ENCODE measurements around the gene DMXL1. TPM values are rescaled to one million over a fixed set of nuclear protein-coding genes. Genes with fewer than 3 reads are reported as not detected.
"Not testable (repeated sequence)": the region's sequence is repeated elsewhere in the genome, so short reads cannot be mapped to it uniquely, and the experiment has no call there.

DMXL1 gene
- total RNA-seq, 3 donors from 2014 or later: 53.1 to 91.2 (median 60.3) TPM

DNA sequence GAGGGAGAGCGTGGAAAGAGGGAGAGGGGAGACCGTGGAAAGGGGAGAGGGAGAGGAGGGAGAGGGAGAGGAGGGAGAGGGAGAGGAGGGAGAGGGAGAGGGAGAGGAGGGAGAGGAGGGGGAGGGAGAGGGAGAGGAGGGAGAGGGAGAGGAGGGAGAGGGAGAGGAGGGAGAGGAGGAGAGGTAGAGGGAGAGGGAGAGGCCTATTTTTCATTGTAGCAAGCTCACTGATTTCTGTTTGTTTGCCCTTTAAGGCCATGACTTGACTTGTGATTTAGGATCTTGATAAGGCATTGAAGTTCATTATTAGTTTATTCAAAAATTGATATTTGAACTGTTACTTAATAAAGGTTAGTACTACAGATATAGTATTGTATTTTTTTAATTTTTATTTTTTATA lies 52.4 kb downstream of the DMXL1 start:
- H3K27ac ChIP-seq: no peak overlapping the region
- TF ChIP-seq POLR2AphosphoS5 (IDR thresholded peaks at IDR 0.05) (no peak), CTCF (IDR thresholded peaks at IDR 0.05) (no peak), POLR2A (IDR thresholded peaks at IDR 0.05) (no peak)
- no peaks in the 10 kb centered on the region for H3K9me3 ChIP-seq
- H3K4me3 ChIP-seq: no peak overlapping the region
- no peaks in the 10 kb centered on the region for H3K4me1 ChIP-seq
- intact Hi-C loops (cut with DNase I; ENCODE audit: low total_unique reads): no loop called here
- H3K36me3 ChIP-seq: no peaks in the 10 kb centered on the region
- no peak for DNase-seq (ENCODE audit: low spot score in 2 of 2)
- H3K27me3 ChIP-seq: no peaks in the 10 kb centered on the region

DNA sequence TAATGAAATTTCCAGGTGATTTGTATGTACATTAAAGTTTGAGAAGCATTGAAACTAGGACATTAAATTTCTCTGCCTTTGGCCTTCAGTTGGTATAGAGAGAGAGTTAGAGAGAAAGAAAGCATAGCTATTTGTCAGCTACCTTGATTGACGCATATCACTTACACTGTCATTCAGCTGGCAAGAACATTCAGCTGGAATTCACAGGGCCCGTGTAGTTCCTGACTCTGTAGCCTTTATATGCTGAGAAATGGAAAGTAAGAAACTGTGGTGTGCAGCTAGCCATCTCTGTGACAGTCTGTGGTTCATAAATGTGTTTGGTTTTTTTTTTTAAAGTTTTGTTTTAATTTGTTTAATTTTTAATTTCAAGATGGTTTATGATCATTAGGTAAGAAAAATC lies 58.9 kb downstream of the DMXL1 start:
- no peaks in the 10 kb centered on the region for H3K9me3 ChIP-seq
- H3K4me3 ChIP-seq: no peak overlapping the region
- no peaks in the 10 kb centered on the region for H3K36me3 ChIP-seq
- H3K27me3 ChIP-seq: no peaks in the 10 kb centered on the region
- TF ChIP-seq CTCF (IDR thresholded peaks at IDR 0.05): no peak
- no peak for TF ChIP-seq POLR2AphosphoS5 (IDR thresholded peaks at IDR 0.05)
- TF ChIP-seq POLR2A (IDR thresholded peaks at IDR 0.05): no peak
- no peak overlapping the region for H3K27ac ChIP-seq
- DNase-seq (ENCODE audit: low spot score in 2 of 2): no peak
- intact Hi-C loops (cut with DNase I; ENCODE audit: low total_unique reads): no loop called here
- H3K4me1 ChIP-seq: no peaks in the 10 kb centered on the region

- no peak overlapping the region for H3K27ac ChIP-seq
- TF ChIP-seq CTCF (IDR thresholded peaks at IDR 0.05): no peak
- no peak for TF ChIP-seq POLR2AphosphoS5 (IDR thresholded peaks at IDR 0.05)
- TF ChIP-seq POLR2A (IDR thresholded peaks at IDR 0.05): no peak
- peaks cover 0 to 11% of the 10 kb centered on the region in 2 donors for H3K9me3 ChIP-seq
- no peaks in the 10 kb centered on the region for H3K36me3 ChIP-seq
- DNase-seq (ENCODE audit: low spot score in 2 of 2): no peak
- intact Hi-C loops (cut with DNase I; ENCODE audit: low total_unique reads): no loop called here
- no peaks in the 10 kb centered on the region for H3K4me1 ChIP-seq
- no peak overlapping the region for H3K4me3 ChIP-seq
- no peaks in the 10 kb centered on the region for H3K27me3 ChIP-seq
Observed at GRCh38 chr5:119131530-119132304, 60.8 kb downstream of the DMXL1 start.

DNA sequence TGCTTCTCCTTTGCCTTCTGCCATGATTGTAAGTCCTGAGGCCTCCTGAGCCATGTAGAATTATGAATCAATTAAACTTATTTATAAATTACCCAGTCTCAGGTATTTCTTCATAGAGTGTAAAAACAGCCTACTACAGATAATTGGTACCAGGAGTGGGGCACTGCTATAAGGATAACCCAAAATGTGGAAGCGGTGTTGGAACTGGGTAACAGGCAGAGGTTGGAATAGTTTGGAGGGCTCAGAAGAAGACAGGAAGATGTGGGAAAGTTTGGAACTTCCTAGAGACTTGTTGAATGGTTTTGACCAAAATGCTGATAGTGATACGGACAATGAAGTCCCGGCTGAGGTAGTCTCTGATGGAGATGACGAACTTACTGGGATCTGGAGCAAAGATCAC lies 64.9 kb downstream of the DMXL1 start:
- H3K27ac ChIP-seq; DNase-seq (ENCODE audit: low spot score in 2 of 2); H3K4me3 ChIP-seq; H3K4me1 ChIP-seq; intact Hi-C loops (cut with DNase I; ENCODE audit: low total_unique reads); H3K27me3 ChIP-seq; H3K36me3 ChIP-seq: not testable (repeated sequence)
- peaks cover 0 to 13% of the 10 kb centered on the region in 2 donors for H3K9me3 ChIP-seq

GRCh38 chr5:119136666-119137318 lies 65.9 kb downstream of the DMXL1 start:
- Histone ChIP-seq H3K36me3 (no peaks in the 10 kb centered on the region), H3K27me3 (no peaks in the 10 kb centered on the region), H3K4me1 (no peaks in the 10 kb centered on the region), H3K4me3 (no peak overlapping the region), H3K27ac (no peak overlapping the region), H3K9me3 (peaks cover 0 to 13% of the 10 kb centered on the region in 2 donors)
- no peak for DNase-seq (ENCODE audit: low spot score in 2 of 2)
- intact Hi-C loops (cut with DNase I; ENCODE audit: low total_unique reads): no loop called here
- TF ChIP-seq CTCF (IDR thresholded peaks at IDR 0.05) (no peak), POLR2A (IDR thresholded peaks at IDR 0.05) (no peak), POLR2AphosphoS5 (IDR thresholded peaks at IDR 0.05) (no peak)

All from breast epithelium (tissue), 4 donors.